ENCODE results near the gene KRT2.

The KRT2 gene

DNA sequence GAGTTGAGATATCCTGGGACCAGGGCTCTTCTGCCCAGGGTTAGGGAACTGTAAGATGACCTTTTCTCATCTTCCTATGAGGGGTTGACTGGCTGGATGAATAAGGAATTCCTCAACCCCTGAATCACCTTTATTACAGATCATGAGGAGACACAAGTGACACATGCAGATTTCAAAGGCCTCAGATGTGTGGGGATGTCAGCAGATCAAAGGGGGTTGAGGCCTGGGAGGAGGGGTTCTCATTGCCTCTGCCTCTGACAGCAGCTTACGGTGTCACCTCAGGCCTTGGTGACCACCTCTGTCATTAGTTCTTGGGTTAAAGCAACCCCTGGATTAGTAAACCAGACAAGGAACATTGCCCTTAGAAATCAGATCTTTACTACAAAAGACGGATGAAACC is 48.7 kb downstream of the KRT2 start:
- ATAC-seq (replicated peaks) (no peak), DNase-seq (no peak)
- no peak overlapping the region for H3K4me3 Mint-ChIP-seq
- no peaks in the 10 kb centered on the region for H3K36me3 Mint-ChIP-seq
- no peaks in the 10 kb centered on the region for H3K4me1 Mint-ChIP-seq
- H3K27ac Mint-ChIP-seq: no peak overlapping the region
- peaks cover 45 to 52% of the 10 kb centered on the region in 2 donors for H3K27me3 Mint-ChIP-seq
- no peaks in the 10 kb centered on the region for H3K9me3 Mint-ChIP-seq

DNA sequence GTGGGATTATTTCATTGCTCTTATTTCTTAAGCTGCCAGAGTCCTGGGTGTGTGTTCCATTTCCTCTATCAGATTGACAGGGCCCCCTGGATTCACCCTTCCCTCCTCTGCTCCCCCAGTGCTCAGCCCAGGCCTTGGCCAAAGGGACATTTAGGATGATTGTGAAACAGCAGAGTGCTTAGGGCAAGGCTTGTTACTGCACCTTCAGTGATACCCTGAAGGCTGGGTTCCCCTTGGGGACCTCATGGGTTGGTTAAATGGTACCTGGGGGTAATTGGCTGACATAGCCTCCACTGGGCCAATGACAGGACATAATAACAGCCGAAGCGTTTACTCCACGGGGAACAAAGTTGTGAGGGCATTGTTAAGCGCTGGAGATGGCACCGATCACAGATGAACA is 49.5 kb downstream of the KRT2 start:
- Mint-ChIP-seq H3K27ac (no peak overlapping the region), H3K36me3 (no peaks in the 10 kb centered on the region), H3K4me1 (no peaks in the 10 kb centered on the region), H3K27me3 (peaks cover 43 to 46% of the 10 kb centered on the region in 2 donors), H3K4me3 (no peak overlapping the region), H3K9me3 (no peaks in the 10 kb centered on the region)
- ATAC-seq (replicated peaks): no peak
- DNase-seq: no peak

DNA sequence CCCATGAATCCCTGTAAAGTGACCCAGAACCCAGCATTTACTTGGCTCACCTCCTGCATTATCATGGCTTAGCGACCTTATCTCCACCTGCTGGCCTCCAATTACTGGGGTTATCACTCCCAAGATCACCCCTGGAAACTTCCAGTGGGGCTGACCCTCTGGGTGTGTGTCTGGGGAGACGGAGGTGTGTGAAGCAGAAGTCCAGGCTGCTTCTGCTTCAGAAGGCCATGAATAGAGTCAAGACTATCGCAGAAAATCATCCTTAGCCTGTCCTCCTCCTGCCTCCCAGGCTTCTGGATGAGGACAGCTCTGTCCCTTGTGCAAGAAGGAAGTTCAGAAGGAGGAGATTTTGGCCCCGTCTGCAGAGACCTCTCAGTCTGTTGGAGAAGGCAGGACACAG is 50.3 kb downstream of the KRT2 start:
- H3K36me3 Mint-ChIP-seq: no peaks in the 10 kb centered on the region
- no peak overlapping the region for H3K27ac Mint-ChIP-seq
- ATAC-seq (replicated peaks) (no peak), DNase-seq (no peak)
- H3K4me1 Mint-ChIP-seq: no peaks in the 10 kb centered on the region
- peaks cover 41% of the 10 kb centered on the region in 2 donors for H3K27me3 Mint-ChIP-seq
- H3K9me3 Mint-ChIP-seq: no peaks in the 10 kb centered on the region
- no peak overlapping the region for H3K4me3 Mint-ChIP-seq

DNA sequence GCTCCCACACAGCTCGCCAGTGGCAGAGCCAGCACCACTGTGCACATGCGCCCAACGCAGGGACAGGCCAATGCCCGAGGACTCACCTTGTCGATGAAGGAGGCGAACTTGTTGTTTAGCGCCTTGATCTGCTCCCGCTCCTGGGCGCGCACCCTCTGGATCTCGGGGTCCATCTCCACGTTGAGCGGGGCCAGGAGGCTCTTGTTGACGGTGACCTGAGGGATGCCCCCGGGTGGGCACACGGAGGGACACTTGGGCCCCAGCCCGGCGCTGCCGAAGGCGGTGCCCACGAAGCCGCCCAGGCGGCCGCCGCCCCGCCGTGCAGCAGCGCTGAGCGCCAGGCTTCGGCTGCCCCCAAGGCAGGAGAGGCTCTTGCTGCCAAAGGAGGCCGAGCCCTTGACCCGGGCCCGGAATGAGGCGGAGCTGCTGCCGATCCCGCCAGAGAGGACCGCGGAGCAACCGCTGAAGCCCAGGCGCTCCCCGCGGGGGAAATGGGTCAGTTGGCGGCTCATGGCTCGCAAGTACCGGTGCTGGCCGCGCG is 51.0 kb downstream of the KRT2 start, which contains the start of gene KRT72:
KRT72 (minus strand) TSS at position 523 of the 541 bp plus-strand sequence; CDS start at position 512, 11 bp downstream.
- H3K36me3 Mint-ChIP-seq: no peaks in the 10 kb centered on the region
- H3K27me3 Mint-ChIP-seq: peaks cover 39 to 41% of the 10 kb centered on the region in 2 donors
- no peak within 1 kb of the TSS for H3K27ac Mint-ChIP-seq
- no peaks in the 10 kb centered on the region for H3K9me3 Mint-ChIP-seq
- no peaks in the 10 kb centered on the region for H3K4me1 Mint-ChIP-seq
- no peak within 1 kb of the TSS for H3K4me3 Mint-ChIP-seq
- DNase-seq (no peak), ATAC-seq (replicated peaks) (no peak)

DNA sequence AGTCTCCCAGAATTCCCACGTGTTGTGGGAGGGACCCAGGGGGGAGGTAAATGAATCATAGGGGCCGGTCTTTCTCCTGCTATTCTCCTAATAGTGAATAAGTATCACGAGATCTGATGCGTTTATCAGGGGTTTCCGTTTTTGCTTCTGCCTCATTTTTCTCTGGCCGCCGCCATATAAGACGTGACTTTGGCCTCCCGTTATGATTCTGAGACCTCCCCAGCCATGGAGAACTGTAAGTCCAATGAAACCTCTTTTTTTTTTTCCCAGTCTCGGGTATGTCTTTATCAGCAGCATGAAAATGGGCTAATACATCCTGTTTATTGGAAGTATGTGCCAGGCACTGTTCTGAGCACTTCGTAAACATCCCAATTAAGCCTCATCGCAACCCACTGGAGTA is 51.5 kb downstream of the KRT2 start:
- Mint-ChIP-seq H3K27me3 (peaks cover 34 to 41% of the 10 kb centered on the region in 2 donors), H3K36me3 (no peaks in the 10 kb centered on the region), H3K4me3 (no peak overlapping the region), H3K27ac (no peak overlapping the region), H3K9me3 (no peaks in the 10 kb centered on the region), H3K4me1 (no peaks in the 10 kb centered on the region)
- no peak for DNase-seq
- ATAC-seq (replicated peaks): no peak

DNA sequence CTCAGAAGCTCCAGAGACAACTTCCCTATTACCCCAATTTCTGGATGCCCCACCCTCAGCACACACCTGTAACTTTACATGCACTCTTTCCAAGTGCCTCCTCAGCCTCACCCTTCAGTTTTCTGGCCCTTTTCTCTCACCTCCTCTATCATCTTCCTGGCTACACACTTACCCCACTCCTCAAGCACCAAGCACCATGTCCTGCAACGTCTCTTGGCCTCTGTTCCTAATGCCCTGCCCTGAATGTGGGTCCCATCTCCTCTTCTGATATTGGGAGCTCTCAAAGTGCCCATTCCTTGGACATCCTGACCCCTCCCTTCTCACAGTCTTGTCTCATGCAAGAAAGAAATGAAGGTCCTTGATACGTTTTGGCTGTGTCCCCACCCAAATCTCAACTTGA is 51.9 kb downstream of the KRT2 start:
- H3K27ac Mint-ChIP-seq: no peak overlapping the region
- H3K9me3 Mint-ChIP-seq: no peaks in the 10 kb centered on the region
- H3K4me3 Mint-ChIP-seq: no peak overlapping the region
- H3K27me3 Mint-ChIP-seq: peaks cover 34 to 41% of the 10 kb centered on the region in 2 donors
- ATAC-seq (replicated peaks) (no peak), DNase-seq (no peak)
- H3K4me1 Mint-ChIP-seq: no peaks in the 10 kb centered on the region
- H3K36me3 Mint-ChIP-seq: no peaks in the 10 kb centered on the region

DNA sequence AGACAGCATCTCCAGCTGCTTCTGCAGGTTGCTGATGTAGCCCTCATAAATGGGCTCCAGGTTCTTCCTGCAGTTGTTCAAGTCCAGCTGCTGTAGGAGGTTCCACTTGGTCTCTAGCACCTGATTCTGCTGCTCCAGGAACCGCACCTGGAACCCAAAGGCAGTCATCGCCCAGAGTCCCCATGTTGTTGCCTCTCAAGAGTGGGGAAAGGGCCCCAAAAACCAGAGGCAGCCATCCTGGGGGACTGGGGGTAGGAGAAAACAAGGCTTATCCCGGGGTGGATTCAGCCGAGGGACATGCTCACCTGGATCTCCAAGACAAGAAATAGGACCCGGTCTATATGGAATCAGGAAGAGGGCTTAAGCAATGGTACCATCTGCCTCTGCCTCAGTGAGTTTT is 53.0 kb downstream of the KRT2 start:
- H3K27me3 Mint-ChIP-seq: peaks cover 34 to 41% of the 10 kb centered on the region in 2 donors
- no peak overlapping the region for H3K4me3 Mint-ChIP-seq
- DNase-seq (no peak), ATAC-seq (replicated peaks) (no peak)
- no peak overlapping the region for H3K27ac Mint-ChIP-seq
- no peaks in the 10 kb centered on the region for H3K4me1 Mint-ChIP-seq
- no peaks in the 10 kb centered on the region for H3K9me3 Mint-ChIP-seq
- H3K36me3 Mint-ChIP-seq: no peaks in the 10 kb centered on the region

Measured in stimulated activated naive B cell treated with anti-CD40 and anti-IgM and Interleukin-4, amounts not matched to agents 10 μg/mL and 1 μg/mL and 100 μg/mL, for 72 hours (primary cell).